ENCODE data around the gene MYO18B. TPM values are rescaled to one million over a fixed set of nuclear protein-coding genes. Genes with fewer than 3 reads are reported as not detected.

MYO18B gene
- total RNA-seq, 1 experiment from 2014 or later = not detected

DNA sequence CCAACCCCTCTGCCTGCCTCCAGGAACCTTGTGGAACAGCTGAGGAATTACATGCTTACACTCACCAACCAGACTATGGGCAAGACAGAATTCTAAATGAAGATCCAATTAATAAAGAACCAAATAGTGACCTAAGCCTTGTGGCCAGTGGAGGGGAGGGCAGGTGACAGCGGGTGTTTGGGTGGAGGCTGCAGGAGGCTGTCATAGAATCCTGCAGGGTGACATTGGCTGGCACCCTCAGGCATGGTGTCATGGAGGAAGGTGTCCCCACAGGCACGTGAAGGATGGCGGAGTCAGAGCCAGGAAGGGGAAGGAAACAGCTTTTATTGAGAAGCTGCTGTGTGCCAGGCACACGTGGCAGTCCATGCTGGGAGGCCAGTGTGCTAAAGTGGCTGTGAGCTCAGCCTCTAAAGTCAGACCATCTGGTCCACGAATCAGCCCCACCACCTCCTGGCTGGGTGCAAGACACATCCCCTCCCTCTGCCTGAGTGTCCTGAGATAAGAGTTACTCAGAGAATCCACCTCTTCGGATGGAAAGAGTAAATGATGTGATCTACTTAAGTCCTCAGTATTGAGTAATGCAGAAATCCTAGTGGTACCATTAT is 8.7 kb downstream of the MYO18B start:
- Histone ChIP-seq H3K9me3 (ENCODE audit: low read length) (no peaks in the 10 kb centered on the region), H3K4me3 (ENCODE audit: low read length) (no peak overlapping the region), H3K27ac (ENCODE audit: low read length) (no peak overlapping the region), H3K9me2 (replicated peaks; ENCODE audit: low read length) (no peaks in the 10 kb centered on the region), H3K9ac (ENCODE audit: low read length) (no peak overlapping the region), H3K4me1 (ENCODE audit: insufficient read depth, low read length) (no peaks in the 10 kb centered on the region), H3K27me3 (ENCODE audit: low read length) (no peaks in the 10 kb centered on the region), H3K79me2 (ENCODE audit: low read length) (no peaks in the 10 kb centered on the region), H2AFZ (ENCODE audit: low read length) (no peak overlapping the region), H3K36me3 (ENCODE audit: low read depth, low read length) (no peaks in the 10 kb centered on the region), H4K20me1 (ENCODE audit: low read length) (no peaks in the 10 kb centered on the region), H3K4me2 (ENCODE audit: low read length) (no peak overlapping the region), H3F3A (ENCODE audit: low read length, unreplicated experiment) (no peaks in the 10 kb centered on the region)
- CTCF ChIA-PET = no interaction called here
- TF ChIP-seq, protein P1, sequence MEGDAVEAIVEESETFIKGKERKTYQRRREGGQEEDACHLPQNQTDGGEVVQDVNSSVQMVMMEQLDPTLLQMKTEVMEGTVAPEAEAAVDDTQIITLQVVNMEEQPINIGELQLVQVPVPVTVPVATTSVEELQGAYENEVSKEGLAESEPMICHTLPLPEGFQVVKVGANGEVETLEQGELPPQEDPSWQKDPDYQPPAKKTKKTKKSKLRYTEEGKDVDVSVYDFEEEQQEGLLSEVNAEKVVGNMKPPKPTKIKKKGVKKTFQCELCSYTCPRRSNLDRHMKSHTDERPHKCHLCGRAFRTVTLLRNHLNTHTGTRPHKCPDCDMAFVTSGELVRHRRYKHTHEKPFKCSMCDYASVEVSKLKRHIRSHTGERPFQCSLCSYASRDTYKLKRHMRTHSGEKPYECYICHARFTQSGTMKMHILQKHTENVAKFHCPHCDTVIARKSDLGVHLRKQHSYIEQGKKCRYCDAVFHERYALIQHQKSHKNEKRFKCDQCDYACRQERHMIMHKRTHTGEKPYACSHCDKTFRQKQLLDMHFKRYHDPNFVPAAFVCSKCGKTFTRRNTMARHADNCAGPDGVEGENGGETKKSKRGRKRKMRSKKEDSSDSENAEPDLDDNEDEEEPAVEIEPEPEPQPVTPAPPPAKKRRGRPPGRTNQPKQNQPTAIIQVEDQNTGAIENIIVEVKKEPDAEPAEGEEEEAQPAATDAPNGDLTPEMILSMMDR (conservative IDR thresholded peaks at IDR 0.05; ENCODE audit: low read depth, low read length) = no peak
- no peak for TF ChIP-seq EZH2phosphoT487 (IDR thresholded peaks at IDR 0.05; ENCODE audit: borderline replicate concordance, low read length)
- TF ChIP-seq EZH2 (IDR thresholded peaks at IDR 0.05; ENCODE audit: low read length, unreplicated experiment) = no peak
- DNase-seq (no peak), ATAC-seq (no peak)
- BruUV-seq (replicated peaks) = no TSS peak
- POLR2A ChIA-PET (ENCODE audit: unreplicated experiment) = no interaction called here
- intact Hi-C loops (cut with micrococcal nuclease) = no loop called here

DNA sequence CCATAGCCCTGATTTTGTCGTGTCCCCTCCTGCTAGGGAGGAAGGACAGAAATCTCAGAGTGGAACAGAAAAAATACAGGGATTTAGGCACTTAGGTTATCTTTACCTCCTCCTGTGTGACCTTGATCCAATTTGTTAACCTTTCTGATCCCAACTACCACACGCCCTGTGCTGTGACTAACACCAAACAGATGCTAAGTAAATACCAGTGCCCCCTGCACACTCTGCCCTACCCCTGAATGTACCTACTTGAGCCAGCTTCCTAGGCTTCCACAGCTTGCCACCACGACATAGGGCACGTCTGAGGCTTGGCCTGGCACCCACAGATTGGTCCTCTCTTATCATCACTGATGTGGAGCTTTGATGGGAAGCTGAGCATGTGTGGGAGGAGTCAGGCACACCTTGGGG is 9.2 kb downstream of the MYO18B start:
- ATAC-seq (no peak), DNase-seq (no peak)
- no peak overlapping the region for H3K4me2 ChIP-seq (ENCODE audit: low read length)
- H3K36me3 ChIP-seq (ENCODE audit: low read depth, low read length) = no peaks in the 10 kb centered on the region
- no peak overlapping the region for H3K9ac ChIP-seq (ENCODE audit: low read length)
- no peaks in the 10 kb centered on the region for H4K20me1 ChIP-seq (ENCODE audit: low read length)
- H3K4me1 ChIP-seq (ENCODE audit: insufficient read depth, low read length) = no peaks in the 10 kb centered on the region
- H3K9me3 ChIP-seq (ENCODE audit: low read length) = no peaks in the 10 kb centered on the region
- H3K27me3 ChIP-seq (ENCODE audit: low read length) = no peaks in the 10 kb centered on the region
- H2AFZ ChIP-seq (ENCODE audit: low read length) = no peak overlapping the region
- intact Hi-C loops (cut with micrococcal nuclease) = no loop called here
- H3K4me3 ChIP-seq (ENCODE audit: low read length) = no peak overlapping the region
- no peak for TF ChIP-seq EZH2 (IDR thresholded peaks at IDR 0.05; ENCODE audit: low read length, unreplicated experiment)
- no peak for TF ChIP-seq EZH2phosphoT487 (IDR thresholded peaks at IDR 0.05; ENCODE audit: borderline replicate concordance, low read length)
- TF ChIP-seq, protein P1 (conservative IDR thresholded peaks at IDR 0.05; ENCODE audit: low read depth, low read length) = no peak
- no peaks in the 10 kb centered on the region for H3K9me2 ChIP-seq (replicated peaks; ENCODE audit: low read length)
- H3K27ac ChIP-seq (ENCODE audit: low read length) = no peak overlapping the region
- no peaks in the 10 kb centered on the region for H3F3A ChIP-seq (ENCODE audit: low read length, unreplicated experiment)
- no TSS peak for BruUV-seq (replicated peaks)
- ChIA-PET POLR2A (ENCODE audit: unreplicated experiment) (no interaction called here), CTCF (no interaction called here)
- H3K79me2 ChIP-seq (ENCODE audit: low read length) = no peaks in the 10 kb centered on the region

DNA sequence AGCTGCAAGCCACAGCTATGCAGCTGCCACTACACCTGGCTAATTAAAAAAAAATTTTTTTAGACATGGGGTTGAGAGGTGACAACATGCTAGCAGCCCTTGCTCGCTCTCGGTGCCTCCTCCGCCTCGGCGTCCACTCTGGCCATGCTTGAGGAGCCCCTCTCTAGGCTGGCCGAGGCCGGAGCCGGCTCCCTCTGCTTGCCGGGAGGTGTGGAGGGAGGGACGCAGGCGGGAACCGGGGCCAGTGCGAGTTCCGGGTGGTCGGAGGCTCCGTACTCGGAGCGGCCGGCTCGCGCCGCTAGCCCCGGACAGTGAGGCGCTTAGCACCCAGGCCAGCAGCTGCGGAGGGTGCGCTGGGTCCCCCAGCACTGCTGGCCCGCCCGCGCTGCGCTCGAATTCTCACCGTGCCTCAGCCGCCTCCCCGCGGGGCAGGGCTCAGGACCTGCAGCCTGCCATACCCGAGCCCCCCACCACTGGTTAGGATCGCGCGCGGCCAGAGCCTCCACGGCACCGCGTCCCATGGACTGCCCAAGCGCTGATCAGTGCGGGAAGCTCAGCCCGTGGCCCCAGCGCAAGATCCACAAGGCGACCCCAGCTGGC is 10.7 kb downstream of the MYO18B start:
- Histone ChIP-seq H3K9ac (ENCODE audit: low read length) (no peak overlapping the region), H3K9me3 (ENCODE audit: low read length) (no peaks in the 10 kb centered on the region), H3K4me1 (ENCODE audit: insufficient read depth, low read length) (no peaks in the 10 kb centered on the region), H3K4me2 (ENCODE audit: low read length) (no peak overlapping the region), H3K36me3 (ENCODE audit: low read depth, low read length) (no peaks in the 10 kb centered on the region), H3K27me3 (ENCODE audit: low read length) (no peaks in the 10 kb centered on the region), H3K27ac (ENCODE audit: low read length) (no peak overlapping the region), H4K20me1 (ENCODE audit: low read length) (no peaks in the 10 kb centered on the region), H3K4me3 (ENCODE audit: low read length) (no peak overlapping the region), H3K79me2 (ENCODE audit: low read length) (no peaks in the 10 kb centered on the region), H2AFZ (ENCODE audit: low read length) (no peak overlapping the region), H3K9me2 (replicated peaks; ENCODE audit: low read length) (no peaks in the 10 kb centered on the region), H3F3A (ENCODE audit: low read length, unreplicated experiment) (no peaks in the 10 kb centered on the region)
- DNase-seq (no peak), ATAC-seq (no peak)
- BruUV-seq (replicated peaks) = no TSS peak
- ChIA-PET POLR2A (ENCODE audit: unreplicated experiment) (no interaction called here), CTCF (no interaction called here)
- TF ChIP-seq EZH2 (IDR thresholded peaks at IDR 0.05; ENCODE audit: low read length, unreplicated experiment) (no peak), EZH2phosphoT487 (IDR thresholded peaks at IDR 0.05; ENCODE audit: borderline replicate concordance, low read length) (no peak)
- TF ChIP-seq, protein P1 (conservative IDR thresholded peaks at IDR 0.05; ENCODE audit: low read depth, low read length) = no peak
- intact Hi-C loops (cut with micrococcal nuclease) = no loop called here

All from PC-3 (cell line).